ENCODE measurements around the gene CYP2A6. TPM values are rescaled to one million over a fixed set of nuclear protein-coding genes. Genes with fewer than 3 reads are reported as not detected.

The CYP2A6 gene
- polyA plus RNA-seq, 1 of the 3 experiments (the other 2 are of a cell fraction), result not detected

GRCh38 chr19:40809358-40810086 lies 40.7 kb downstream of the CYP2A6 start:
- Histone ChIP-seq H3K4me2 (no peak overlapping the region), H3K9ac (no peak overlapping the region)

GRCh38 chr19:40808497-40808896 lies 41.8 kb downstream of the CYP2A6 start:
- peaks cover 15 to 48% of the 10 kb centered on the region in 2 experiments; a peak in 3 of 4 replicates for H3K4me1 ChIP-seq (ENCODE audit: control insufficient read depth in 1 of 2, insufficient read depth in 2 of 2, low read depth in 1 of 2, low read length in 1 of 2)
- CTCF ChIA-PET, result interaction anchor here (1.5 to 5.4 kb wide), 3 partner anchors 10 to 146 kb away, joined by 3 to 54 read pairs (median 44); no protein-coding TSS in a partner anchor
- H3K9ac ChIP-seq, result no peak overlapping the region
- H3K79me2 ChIP-seq (ENCODE audit: insufficient read depth), result peaks cover 61% of the 10 kb centered on the region
- POLR2A ChIA-PET, result no interaction called here
- WGBS (ENCODE audit: low lambda C conversion rate), result 93% methylated on average over 2 of the region's 5 CpGs
- no peak overlapping the region for H2AFZ ChIP-seq (ENCODE audit: low read depth)
- H3K27ac ChIP-seq (ENCODE audit: low read depth in 2 of 2, low read length in 1 of 2), result no peak overlapping the region
- H3K27me3 ChIP-seq (ENCODE audit: insufficient read depth), result no peaks in the 10 kb centered on the region
- peaks cover 22% of the 10 kb centered on the region for H3F3A ChIP-seq (replicated peaks; ENCODE audit: insufficient read depth)
- no peaks in the 10 kb centered on the region for H3K9me2 ChIP-seq
- no peak for DNase-seq
- peaks cover 63% of the 10 kb centered on the region for H4K20me1 ChIP-seq (ENCODE audit: insufficient read depth)
- H3K4me2 ChIP-seq, result no peak overlapping the region
- no peak for TF ChIP-seq RAD21 (IDR thresholded peaks at IDR 0.05; ENCODE audit: low read length)
- no peak for TF ChIP-seq FOSL2 (IDR thresholded peaks at IDR 0.05; ENCODE audit: borderline replicate concordance, low read depth)
- no peak for TF ChIP-seq ELF1 (IDR thresholded peaks at IDR 0.05)
- TF ChIP-seq REST (IDR thresholded peaks at IDR 0.05; ENCODE audit: low read depth, low read length), result no peak
- TF ChIP-seq FOXJ3 (CRISPR knock-in tag; IDR thresholded peaks at IDR 0.05), result no peak
- TF ChIP-seq FOXM1 (IDR thresholded peaks at IDR 0.05; ENCODE audit: low read depth), result no peak
- TF ChIP-seq SMC3 (IDR thresholded peaks at IDR 0.05; ENCODE audit: low read depth, low read length), result no peak
- TF ChIP-seq PBX3 (IDR thresholded peaks at IDR 0.05), result no peak
- no peak for TF ChIP-seq GATA2 (CRISPR knock-in tag; IDR thresholded peaks at IDR 0.05)
- H3K9me3 ChIP-seq, result no peaks in the 10 kb centered on the region
- no peak overlapping the region for H3K4me3 ChIP-seq (ENCODE audit: low read depth in 2 of 2, low read length in 1 of 2)
- H3K36me3 ChIP-seq (replicated peaks in 1 of 2; ENCODE audit: control insufficient read depth in 1 of 2, insufficient read depth in 2 of 2, low read length in 1 of 2), result peaks cover 19 to 40% of the 10 kb centered on the region in 2 experiments

More at GRCh38 chr19:40809358-40810086, 40.7 kb downstream of the CYP2A6 start:
- TF ChIP-seq NFIC (IDR thresholded peaks at IDR 0.05; ENCODE audit: borderline replicate concordance), result no peak
- no peak for TF ChIP-seq USF2 (IDR thresholded peaks at IDR 0.05; ENCODE audit: borderline replicate concordance, low read depth, low read length)
- no peak for TF ChIP-seq SIN3A (IDR thresholded peaks at IDR 0.05; ENCODE audit: borderline replicate concordance, low read depth, low read length)
- TF ChIP-seq EP300 (IDR thresholded peaks at IDR 0.05; ENCODE audit: borderline replicate concordance in 1 of 2, low read depth in 1 of 2, low read length in 1 of 2), result no peak
- no peak for TF ChIP-seq TCF12 (IDR thresholded peaks at IDR 0.05)
- no peak for TF ChIP-seq TEAD4 (IDR thresholded peaks at IDR 0.05; ENCODE audit: borderline replicate concordance, insufficient read depth)
- no peak for TF ChIP-seq EZH2phosphoT487 (IDR thresholded peaks at IDR 0.05; ENCODE audit: borderline replicate concordance, low read depth)
- TF ChIP-seq TAF1 (IDR thresholded peaks at IDR 0.05; ENCODE audit: borderline replicate concordance, low read depth, low read length), result no peak
- no peak for TF ChIP-seq POLR2AphosphoS5 (IDR thresholded peaks at IDR 0.05; ENCODE audit: low read depth, low read length)
- no peak for TF ChIP-seq MEF2A (IDR thresholded peaks at IDR 0.05; ENCODE audit: borderline replicate concordance, low read depth)
- TF ChIP-seq FOXJ3 (CRISPR knock-in tag; IDR thresholded peaks at IDR 0.05), result no peak
- DNase-seq, result no peak
- H3F3A ChIP-seq (replicated peaks; ENCODE audit: insufficient read depth), result peaks cover 22% of the 10 kb centered on the region
- H3K9me3 ChIP-seq, result no peaks in the 10 kb centered on the region
- ChIA-PET POLR2A (interaction anchor here (0.5 kb wide), 1 partner anchor 87 kb away, joined by 3 read pairs; no protein-coding TSS in a partner anchor), CTCF (interaction anchor here (1.0 to 5.4 kb wide), 2 partner anchors 9 to 147 kb away, joined by 3 to 54 read pairs; no protein-coding TSS in a partner anchor)
- WGBS (ENCODE audit: low lambda C conversion rate), result 97% methylated on average over 37 of the region's 39 CpGs
- peaks cover 12 to 38% of the 10 kb centered on the region in 2 experiments; a peak in 3 of 4 replicates for H3K4me1 ChIP-seq (ENCODE audit: control insufficient read depth in 1 of 2, insufficient read depth in 2 of 2, low read depth in 1 of 2, low read length in 1 of 2)
- H2AFZ ChIP-seq (ENCODE audit: low read depth), result no peak overlapping the region
- no peak overlapping the region for H3K4me3 ChIP-seq (ENCODE audit: low read depth in 2 of 2, low read length in 1 of 2)
- H3K9me2 ChIP-seq, result no peaks in the 10 kb centered on the region
- H3K36me3 ChIP-seq (replicated peaks in 1 of 2; ENCODE audit: control insufficient read depth in 1 of 2, insufficient read depth in 2 of 2, low read length in 1 of 2), result peaks cover 19 to 32% of the 10 kb centered on the region in 2 experiments
- peaks cover 56% of the 10 kb centered on the region for H4K20me1 ChIP-seq (ENCODE audit: insufficient read depth)
- peaks cover 50% of the 10 kb centered on the region for H3K79me2 ChIP-seq (ENCODE audit: insufficient read depth)
- no peak overlapping the region for H3K27ac ChIP-seq (ENCODE audit: low read depth in 2 of 2, low read length in 1 of 2)
- H3K27me3 ChIP-seq (ENCODE audit: insufficient read depth), result no peaks in the 10 kb centered on the region

All from SK-N-SH (cell line).